H1 (cell line): Measurements from ENCODE around the gene SPDYC. TPM values are rescaled to one million over a fixed set of nuclear protein-coding genes. Genes with fewer than 3 reads are reported as not detected.
A peak's percentile ranks its signal among the peaks of the same experiment; 100 is the strongest.

ENCODE experiments used
- ASH2L ChIP-seq: fragments of 200-600, 300-600 bp; sonication (generic); IDR thresholded peaks from one replicate; pipeline ENCODE4 v1.7.1; 2017; ENCODE audit warnings: low read length
- BACH1 ChIP-seq: IDR thresholded peaks from 2 replicates; pipeline ENCODE4 v1.6.1; 2012; ENCODE audit warnings: low read length, improper control_type of control experiment
- BCL11A ChIP-seq, 2 experiments: IDR thresholded peaks; one replicate each; pipeline ENCODE4 v1.6.1; 2011; ENCODE audit warnings: low read depth in 2 of 2, low read length in 2 of 2, mild to moderate bottlenecking in 2 of 2
- CEBPB ChIP-seq: IDR thresholded peaks from 2 replicates; pipeline ENCODE4 v1.6.1; 2012; ENCODE audit warnings: low read depth, low read length
- CHD2 ChIP-seq: IDR thresholded peaks from 2 replicates; pipeline ENCODE4 v1.6.1; 2012; ENCODE audit warnings: low read length, improper control_type of control experiment
- E2F6 ChIP-seq: IDR thresholded peaks from 2 replicates; pipeline ENCODE4 v1.6.1; 2012; ENCODE audit warnings: inconsistent platforms
- EGR1 ChIP-seq: IDR thresholded peaks from 2 replicates; pipeline ENCODE4 v1.6.1; 2011; ENCODE audit warnings: low read depth, low read length, borderline replicate concordance
- EP300 ChIP-seq, 2 experiments: IDR thresholded peaks; 1 replicate in 1 of 2; 2 replicates in 1 of 2; pipeline ENCODE4 v1.6.1; 2011 to 2012; ENCODE audit warnings: low read depth in 2 of 2, low read length in 2 of 2, mild to moderate bottlenecking in 2 of 2, borderline replicate concordance in 1 of 2, inconsistent platforms in 1 of 2, moderate library complexity in 1 of 2
- EZH2 ChIP-seq: fragments of 200-600 bp; sonication (generic); IDR thresholded peaks from 2 replicates; pipeline ENCODE4 v1.7.1; 2012; ENCODE audit warnings: low read depth, mild to moderate bottlenecking, moderate library complexity, low read length, inconsistent platforms; ENCODE audit not compliant: severe bottlenecking
- HDAC2 ChIP-seq, 2 experiments: fragments of 300-600 bp in 1 of 2; sonication (generic) in 1 of 2; IDR thresholded peaks; 2 replicates each; pipeline ENCODE4 v1.6.1; 2011 to 2012; ENCODE audit warnings: low read depth in 2 of 2, low read length in 2 of 2, mild to moderate bottlenecking in 2 of 2, moderate library complexity in 2 of 2, borderline replicate concordance in 1 of 2, inconsistent platforms in 1 of 2
- HDAC6 ChIP-seq: IDR thresholded peaks from one replicate; pipeline ENCODE4 v1.7.1; 2012; ENCODE audit warnings: low read depth, mild to moderate bottlenecking, inconsistent platforms, low read length, moderate library complexity
- NRF1 ChIP-seq: IDR thresholded peaks from 2 replicates; pipeline ENCODE4 v1.6.1; 2011; ENCODE audit warnings: mild to moderate bottlenecking, low read depth, low read length, improper control_type of control experiment
- RXRA ChIP-seq: IDR thresholded peaks from 2 replicates; pipeline ENCODE4 v1.6.1; 2011; ENCODE audit warnings: low read depth, mild to moderate bottlenecking, low read length, moderate library complexity; ENCODE audit not compliant: insufficient read depth
- SAP30 ChIP-seq: fragments of 300-600 bp; sonication (generic); IDR thresholded peaks from 2 replicates; pipeline ENCODE4 v1.7.1; 2012; ENCODE audit warnings: low read length, moderate library complexity, mild to moderate bottlenecking, inconsistent platforms; ENCODE audit not compliant: insufficient read depth, insufficient replicate concordance
- SIN3A ChIP-seq, 2 experiments: IDR thresholded peaks in 1 of 2; conservative IDR thresholded peaks in 1 of 2; 2 replicates each; pipeline ENCODE4 v1.6.1; 2011 to 2012; ENCODE audit warnings: low read length in 2 of 2, improper control_type of control experiment in 1 of 2, low read depth in 1 of 2, mild to moderate bottlenecking in 1 of 2
- TAF7 ChIP-seq: optimal IDR thresholded peaks from 2 replicates; pipeline ENCODE3; 2011; ENCODE audit warnings: low read depth, mild to moderate bottlenecking, inconsistent platforms, low read length, moderate library complexity, borderline replicate concordance
- TBP ChIP-seq: IDR thresholded peaks from 2 replicates; pipeline ENCODE4 v1.6.1; 2011; ENCODE audit warnings: low read depth, low read length, improper control_type of control experiment
- TEAD4 ChIP-seq: IDR thresholded peaks from 2 replicates; pipeline ENCODE4 v1.6.1; 2012; ENCODE audit warnings: low read depth, low read length, inconsistent platforms, mixed read lengths
- YY1 ChIP-seq: IDR thresholded peaks from 2 replicates; pipeline ENCODE4 v1.6.1; 2011; ENCODE audit warnings: low read depth, mild to moderate bottlenecking, low read length
- ZNF274 ChIP-seq: IDR thresholded peaks from 2 replicates; pipeline ENCODE4 v1.7.0; 2012; ENCODE audit warnings: low read length, borderline replicate concordance; ENCODE audit errors: extremely low read depth
- polyA plus RNA-seq, 7 experiments: library from polyadenylated mRNA; depleted of rRNA in 3 of 7; stranded (reverse) in 5 of 7; unstranded in 2 of 7; fragments of >200 nt in 5 of 7; fragments of 200-250 nt in 2 of 7; gene quantifications; 1 replicate in 5 of 7; 2 replicates in 1 of 7; 4 replicates in 1 of 7; pipeline versions ENCODE4 v1.2.1 to v1.2.3, GENCODE V29; 2011 to 2013; ENCODE audit warnings: missing spikeins in 2 of 7, mixed read lengths in 2 of 7
- total RNA-seq: library from RNA; stranded (reverse); fragmentation: NEBNext Ultra II Directional; extraction: Animal tissue kit (Norgen Biotek cat#: 25700); gene quantifications from 2 replicates; pipeline ENCODE4 v1.2.1, GENCODE V29; 2021

SPDYC gene
- total and polyA plus RNA-seq, 2 of the 8 experiments (the other 6 are each of a cell fraction or from before 2014, with no cell fraction given), result 0.15 TPM; not detected in 1

GRCh38 chr11:65204646-65205601 lies 34.9 kb downstream of the SPDYC start (continued):
- peak; percentile 54; the same call in 1 of the 2 replicates for TF ChIP-seq TEAD4
- no peak for TF ChIP-seq ZNF274
- TF ChIP-seq EZH2, result no peak
- no peak for TF ChIP-seq HDAC2 (IDR thresholded peaks at IDR 0.05; ENCODE audit: borderline replicate concordance in 1 of 2, low read depth in 2 of 2, low read length in 2 of 2)
- TF ChIP-seq CEBPB, result no peak
- 0 out of 2 replicates have a peak, but pooled peaks have one; percentile 43 for TF ChIP-seq BACH1
- TF ChIP-seq ASH2L, result peak; percentile 39
- no peak for TF ChIP-seq HDAC6
- TF ChIP-seq BCL11A (IDR thresholded peaks at IDR 0.05; ENCODE audit: low read depth in 2 of 2, low read length in 2 of 2), result no peak
- peak in 1 of 2 experiments; percentile 57; a peak in 1 of 4 replicates for TF ChIP-seq SIN3A (conservative IDR thresholded peaks at IDR 0.05 in 1 of 2, IDR thresholded peaks at IDR 0.05 in 1 of 2; ENCODE audit: low read depth in 1 of 2, low read length in 2 of 2)
- no peak; the same call in 1 of the 2 replicates for TF ChIP-seq EGR1
- TF ChIP-seq RXRA, result no peak
- peak; percentile 7; the same call in 1 of the 2 replicates for TF ChIP-seq CHD2
- 0 out of 3 replicates have a peak, but pooled peaks of 1 of the 2 experiments have one; percentile 17 for TF ChIP-seq EP300 (IDR thresholded peaks at IDR 0.05; ENCODE audit: borderline replicate concordance in 1 of 2, low read depth in 2 of 2, low read length in 2 of 2)
- no peak for TF ChIP-seq SAP30
- peak; percentile 72 for TF ChIP-seq E2F6
- TF ChIP-seq TBP, result peak; percentile 44; the same call in 1 of the 2 replicates
- no peak for TF ChIP-seq TAF7
- no peak for TF ChIP-seq YY1
- TF ChIP-seq NRF1, result no peak
